GM21576 (cell line): ENCODE measurements around the gene PSRC1.
A peak's percentile ranks its signal among the peaks of the same experiment; 100 is the strongest.

Source experiments
- ATAC-seq: cut with Tn5 transposase; IDR thresholded peaks from one replicate; pipeline ENCODE4 v1.9.1; 2021; ENCODE audit warnings: mild to moderate bottlenecking, moderate library complexity; ENCODE audit not compliant: unreplicated experiment

The PSRC1 gene

GRCh38 chr1:109248797-109249629, 33.9 kb downstream of the PSRC1 start, which contains the start of gene CELSR2:
Gene CELSR2, plus strand, starts transcription at chr1:109249539. Its CDS starts 541 bp downstream, at chr1:109250080.
- peak; percentile 78 for ATAC-seq

DNA sequence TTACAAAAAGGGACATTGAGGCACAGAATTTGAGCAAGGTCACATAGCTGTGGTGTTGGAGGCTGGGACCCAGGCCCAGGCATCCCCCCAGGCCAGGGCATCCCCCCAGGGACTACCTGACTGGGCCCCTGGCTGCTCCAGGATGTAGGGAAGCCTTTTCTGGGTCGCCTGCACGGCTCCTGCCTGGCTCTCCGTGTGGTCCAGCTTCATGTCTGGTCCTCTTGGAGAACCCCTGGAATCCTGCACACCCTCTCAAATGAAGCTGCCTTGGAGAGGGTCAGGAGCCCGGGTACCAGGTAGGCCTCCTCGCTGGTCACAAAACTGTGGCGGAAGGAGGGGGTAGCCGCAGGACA, 34.5 kb downstream of the PSRC1 start:
- no peak for ATAC-seq

- ATAC-seq, result no peak
Measured at GRCh38 chr1:109247401-109248365, 35.3 kb downstream of the PSRC1 start.

GRCh38 chr1:109246141-109246551, 36.8 kb downstream of the PSRC1 start:
- no peak for ATAC-seq

GRCh38 chr1:109243860-109244552, 38.9 kb downstream of the PSRC1 start:
- no peak for ATAC-seq

- no peak for ATAC-seq
Measured at GRCh38 chr1:109243221-109243620, 39.7 kb downstream of the PSRC1 start.

DNA sequence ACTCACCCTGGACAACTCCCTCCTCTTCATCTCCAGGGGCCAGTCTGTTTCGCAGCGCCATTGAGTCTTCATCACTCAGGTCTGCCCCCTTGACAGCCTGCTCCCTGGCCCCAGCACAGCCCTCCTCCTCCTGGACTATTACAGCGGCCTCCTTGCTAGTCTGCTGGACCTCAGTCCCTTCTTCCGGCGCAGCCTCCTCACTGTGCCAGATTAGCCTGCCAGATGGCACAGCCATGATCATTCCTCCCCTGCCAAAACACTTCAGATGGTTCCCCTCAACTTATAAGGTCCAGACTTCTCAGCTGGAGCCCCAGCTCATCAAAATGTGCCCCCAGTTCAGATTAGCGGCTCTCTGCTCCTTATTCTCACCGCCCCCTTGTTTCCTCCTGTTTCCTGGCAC, 40.6 kb downstream of the PSRC1 start:
- no peak for ATAC-seq

- no peak for ATAC-seq
Measured at GRCh38 chr1:109241841-109242345, 41.1 kb downstream of the PSRC1 start.

DNA sequence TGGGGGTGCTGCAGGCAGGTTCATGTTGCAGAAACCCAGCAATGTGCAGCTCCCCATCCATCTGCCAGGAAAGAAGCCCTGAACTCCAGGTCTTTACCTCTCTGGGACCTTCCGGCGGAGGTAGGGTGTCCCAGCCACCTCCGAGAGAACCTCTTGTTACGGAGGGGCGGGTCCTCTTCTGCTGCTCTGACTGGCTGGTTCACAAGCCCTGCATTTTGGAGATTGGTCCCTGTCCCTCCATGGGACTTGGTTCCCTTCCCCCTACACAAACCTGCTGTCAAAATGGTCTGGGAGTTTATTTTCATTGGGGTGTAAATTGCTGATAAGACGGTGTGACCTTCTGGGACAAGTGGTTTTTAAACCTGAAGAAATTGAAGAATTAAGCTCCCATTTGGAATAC, 41.6 kb downstream of the PSRC1 start:
- ATAC-seq, result no peak

GRCh38 chr1:109240158-109241152, 42.5 kb downstream of the PSRC1 start:
- no peak for ATAC-seq

GRCh38 chr1:109239409-109240068, 43.4 kb downstream of the PSRC1 start:
- no peak for ATAC-seq

GRCh38 chr1:109239047-109239408, 43.9 kb downstream of the PSRC1 start:
- no peak for ATAC-seq

GRCh38 chr1:109238382-109238781, 44.6 kb downstream of the PSRC1 start:
- ATAC-seq, result no peak

DNA sequence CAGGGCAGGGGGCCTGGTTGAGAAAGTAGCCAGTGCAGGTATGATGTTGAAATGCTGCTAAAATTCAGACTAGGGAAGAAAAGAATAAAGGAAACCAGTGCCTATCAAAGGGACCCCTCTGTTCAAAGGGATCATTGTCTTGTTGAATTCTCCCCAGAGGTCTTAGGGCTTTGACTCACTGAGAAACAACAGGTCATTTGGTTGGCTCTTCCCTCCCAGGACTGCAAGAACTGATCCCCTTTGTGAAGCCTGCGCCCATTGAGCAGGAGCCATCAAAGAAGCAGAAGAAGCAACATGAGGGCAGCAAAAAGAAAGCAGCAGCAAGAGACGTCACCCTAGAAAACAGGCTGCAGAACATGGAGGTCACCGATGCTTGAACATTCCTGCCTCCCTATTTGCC, 45.4 kb downstream of the PSRC1 start:
- no peak for ATAC-seq

GRCh38 chr1:109235137-109235536, 47.8 kb downstream of the PSRC1 start:
- no peak for ATAC-seq

- ATAC-seq, result no peak
Measured at GRCh38 chr1:109231066-109231465, 51.9 kb downstream of the PSRC1 start.
